Activated CD8-positive, alpha-beta memory T cell treated with anti-CD3 and anti-CD28 coated beads for 48 hours (primary cell): ENCODE data around the gene IGF1R.

Source experiments
- DNase-seq, 3 experiments: peaks; one replicate each; pipeline ENCODE4 v3.0.0-alpha.2; 2020; ENCODE audit warnings: low read depth in 2 of 3, low spot score in 2 of 3

Gene IGF1R

GRCh38 chr15:98724048-98724447 is 75.7 kb downstream of the IGF1R start:
- no peak for DNase-seq

GRCh38 chr15:98724494-98724893 is 76.2 kb downstream of the IGF1R start:
- no peak for DNase-seq

DNA sequence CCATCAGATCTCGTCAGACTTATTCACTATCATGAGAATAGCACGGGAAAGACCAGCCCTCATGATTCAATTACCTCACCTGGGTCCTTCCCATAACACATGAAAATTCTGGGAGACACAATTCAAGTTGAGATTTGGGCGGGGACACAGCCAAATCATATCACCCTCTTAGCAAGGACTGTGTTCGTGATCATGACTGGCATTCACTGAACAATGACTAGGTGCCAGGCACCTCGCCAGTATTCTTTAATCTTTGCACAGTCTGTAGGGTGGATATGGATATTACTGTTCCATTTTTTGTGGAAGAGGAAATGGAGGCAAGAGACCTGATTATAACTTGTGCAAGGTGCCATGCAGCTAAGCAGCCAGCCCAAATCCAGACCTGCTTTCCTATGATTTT is 77.5 kb downstream of the IGF1R start:
- DNase-seq, result no peak

- DNase-seq, result no peak
These were observed 79.0 kb downstream of the IGF1R start for GRCh38 chr15:98727115-98728040.

- DNase-seq, result no peak
These were observed 79.9 kb downstream of the IGF1R start for GRCh38 chr15:98728082-98728810.

DNA sequence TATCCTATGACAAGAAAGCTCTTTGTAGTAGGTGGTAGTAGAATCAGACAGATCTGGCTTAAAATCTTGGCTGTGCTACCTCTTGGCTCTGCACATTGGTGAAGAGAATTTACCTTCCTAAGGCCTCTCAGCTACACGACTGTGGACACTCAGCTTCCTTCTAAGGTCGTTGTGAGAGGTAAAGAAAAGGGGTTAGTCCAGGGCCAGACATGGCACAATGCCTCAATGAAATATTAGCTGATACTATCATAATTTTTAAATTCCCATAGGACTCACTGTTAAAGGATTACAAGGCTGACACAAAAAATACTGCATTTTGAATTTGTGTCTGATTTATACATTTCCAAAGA is 80.4 kb downstream of the IGF1R start:
- no peak for DNase-seq

DNA sequence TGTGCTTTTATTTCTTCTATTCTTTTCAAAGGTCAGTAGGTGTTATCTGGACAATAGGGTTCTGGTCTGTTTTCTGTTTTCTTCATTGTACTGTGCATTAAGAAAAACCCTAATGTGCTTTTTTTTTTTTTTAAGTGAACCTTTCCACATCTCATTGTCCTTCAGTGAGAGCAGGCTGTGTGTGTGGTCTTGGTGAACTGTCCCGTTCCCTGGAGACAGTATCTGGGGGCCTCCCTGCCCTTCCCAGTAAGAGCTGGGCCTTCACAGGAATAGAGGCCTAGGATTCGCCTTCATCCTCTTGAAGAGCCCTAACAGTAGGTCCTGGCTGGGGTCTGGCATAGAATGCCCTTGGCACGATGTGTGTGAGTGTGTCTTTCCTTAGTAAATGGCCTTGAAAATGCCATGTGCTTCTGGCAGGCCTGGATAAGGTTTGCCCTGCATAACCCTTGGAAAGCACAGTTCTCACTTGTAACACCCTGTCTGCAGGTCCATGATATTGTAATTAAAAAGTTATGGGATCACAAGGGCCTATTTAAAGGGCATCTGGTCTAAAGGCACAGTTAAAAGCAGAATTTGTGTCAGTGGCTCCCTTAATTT is 81.2 kb downstream of the IGF1R start:
- no peak for DNase-seq

DNA sequence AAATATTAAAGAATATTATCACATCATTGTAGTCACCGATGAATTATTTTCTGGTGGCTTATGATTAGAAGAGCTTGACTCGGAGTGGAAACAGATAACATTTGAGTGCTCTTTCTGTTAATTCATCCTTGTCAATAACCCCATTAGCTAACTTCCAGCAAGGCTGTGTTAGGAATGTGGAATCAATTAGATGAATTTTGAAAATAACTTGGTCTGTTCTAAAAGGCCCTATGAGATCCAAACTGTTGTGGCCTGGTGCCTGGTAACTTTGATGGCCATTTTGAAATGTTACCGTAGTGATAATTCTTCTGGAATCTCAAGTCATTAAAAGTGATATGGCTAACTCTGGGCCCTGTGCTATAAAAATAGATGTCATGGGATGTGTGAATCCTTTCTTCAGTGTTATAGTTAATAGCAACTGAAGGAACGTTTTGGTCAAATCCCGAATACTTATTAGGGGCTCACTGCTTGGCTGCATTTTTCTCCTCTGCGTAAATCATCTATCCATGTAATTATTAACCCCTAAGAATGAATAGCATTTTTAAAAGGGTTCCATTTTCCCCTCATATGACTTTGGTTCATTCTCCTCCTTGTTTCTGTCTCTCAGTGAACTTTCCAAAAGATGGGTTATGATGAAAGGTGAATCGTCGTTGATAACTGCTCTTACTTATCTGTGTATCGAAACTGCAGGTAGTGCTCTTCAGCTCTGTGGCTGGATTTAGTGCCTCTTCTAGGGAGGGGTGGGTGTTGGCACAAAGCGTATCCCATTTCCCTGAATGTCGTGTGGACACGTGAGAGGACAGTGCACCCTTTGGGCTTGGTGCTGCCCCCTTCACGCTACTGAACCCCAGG is 82.7 kb downstream of the IGF1R start:
- no peak for DNase-seq

- no peak for DNase-seq
These were observed 83.5 kb downstream of the IGF1R start for GRCh38 chr15:98731712-98732450.

- DNase-seq, result no peak
These were observed 84.8 kb downstream of the IGF1R start for GRCh38 chr15:98733098-98733497.

GRCh38 chr15:98734466-98735199 is 86.3 kb downstream of the IGF1R start:
- DNase-seq, result no peak

DNA sequence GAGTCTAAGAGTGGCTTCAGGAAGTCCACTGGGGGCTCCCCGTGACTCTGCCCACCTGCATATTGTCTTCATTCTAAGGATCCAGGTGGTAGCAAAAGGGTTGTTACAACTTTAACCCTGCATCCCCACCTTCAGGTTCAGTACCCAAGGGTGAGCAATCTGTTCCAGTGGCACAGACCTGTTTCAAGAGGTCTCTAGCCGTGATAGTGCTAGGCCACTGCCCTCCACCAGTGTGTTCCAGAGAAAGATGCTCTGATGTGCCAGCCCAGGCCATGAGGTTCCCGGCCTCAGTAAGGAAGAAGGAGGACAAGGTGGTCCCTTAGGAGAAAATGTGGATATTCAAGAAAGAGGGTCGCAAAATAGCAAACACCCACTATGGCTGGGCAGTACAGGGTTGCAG is 87.0 kb downstream of the IGF1R start:
- DNase-seq, result no peak

DNA sequence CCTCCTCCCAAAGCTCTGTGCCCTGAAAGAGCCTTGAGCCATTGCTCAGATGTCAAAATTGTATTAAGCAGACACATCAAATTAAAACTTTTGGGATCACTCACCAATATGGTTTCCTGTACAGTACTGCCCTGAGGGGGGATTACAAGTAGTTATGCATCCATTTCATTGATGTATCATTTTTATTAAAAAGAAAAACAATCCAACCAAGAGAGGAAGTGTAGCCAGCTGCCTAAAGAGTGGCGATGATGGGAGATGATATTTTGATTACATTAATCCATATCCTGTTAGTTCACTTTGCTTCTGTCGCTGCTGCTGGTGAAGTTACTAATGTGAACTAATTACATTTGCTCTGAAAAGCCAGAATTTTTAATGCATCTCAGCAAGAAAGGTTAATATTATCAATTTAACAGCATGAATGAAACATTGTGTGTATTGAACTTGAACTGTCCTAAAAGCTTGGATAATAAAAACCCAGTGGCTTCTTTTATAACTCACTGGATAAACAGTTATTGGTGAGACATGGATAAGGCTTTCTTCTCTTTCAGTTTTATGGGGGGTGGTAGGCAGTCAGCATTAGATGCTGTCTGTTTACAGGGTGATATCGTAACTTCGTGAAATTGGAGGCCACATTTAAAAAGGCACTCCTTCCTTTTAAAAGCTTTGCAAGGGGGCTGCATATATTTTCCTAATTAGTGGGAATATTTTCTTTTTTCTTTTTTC is 87.7 kb downstream of the IGF1R start:
- no peak for DNase-seq

DNA sequence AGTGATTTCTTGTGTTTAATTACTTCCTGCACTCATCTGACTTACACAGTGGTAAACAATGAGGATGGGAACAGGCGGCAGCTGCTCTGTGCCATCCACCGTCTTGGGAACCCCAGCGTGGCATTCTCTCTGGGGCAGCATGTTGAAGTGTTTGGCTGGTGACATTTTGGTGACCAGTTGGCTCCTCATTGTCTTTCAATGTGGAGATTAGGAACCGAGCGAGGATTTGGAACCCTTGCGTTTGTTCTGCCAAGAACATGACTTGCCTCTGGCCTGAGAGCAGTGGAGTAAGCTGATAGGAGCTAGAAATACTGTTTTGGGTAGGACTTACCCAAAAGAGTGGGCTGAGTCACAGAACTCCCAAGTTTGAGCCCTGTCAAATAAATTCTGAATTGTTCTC is 88.8 kb downstream of the IGF1R start:
- no peak for DNase-seq

GRCh38 chr15:98737721-98738120 is 89.4 kb downstream of the IGF1R start:
- no peak for DNase-seq

GRCh38 chr15:98738689-98739401 is 90.5 kb downstream of the IGF1R start:
- DNase-seq, result no peak

- no peak for DNase-seq
These were observed 92.0 kb downstream of the IGF1R start for GRCh38 chr15:98740295-98740694.

GRCh38 chr15:98740963-98741362 is 92.6 kb downstream of the IGF1R start:
- DNase-seq, result no peak

DNA sequence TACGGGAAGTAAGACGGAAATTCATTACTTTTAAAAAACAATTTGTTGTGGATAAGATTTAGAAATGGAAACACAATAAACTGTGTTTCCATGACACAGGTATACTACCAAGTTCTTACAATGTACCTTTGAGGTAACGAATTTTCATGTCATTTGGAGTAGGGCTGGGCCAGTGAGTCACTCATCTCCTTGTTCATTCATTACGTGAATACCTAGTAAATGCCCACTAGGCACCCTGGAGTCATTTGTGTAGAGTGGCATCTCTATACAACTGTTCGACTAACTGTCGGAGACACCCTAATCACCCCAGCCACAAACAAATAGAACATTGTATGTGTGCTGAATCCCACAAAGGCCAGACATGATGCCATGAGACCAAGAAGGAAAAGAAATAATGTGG is 94.8 kb downstream of the IGF1R start:
- DNase-seq, result no peak
